IPS-18c (cell line): ENCODE results near the gene ZSCAN9.

Source experiments
- H3K4me3 ChIP-seq: 2 replicates; pipeline ENCODE4 v1.7.0; 2013; ENCODE audit warnings: low read depth, mild to moderate bottlenecking, low read length, moderate library complexity; ENCODE audit not compliant: insufficient read depth
- H3K9me3 ChIP-seq: one replicate; pipeline ENCODE4 v1.6.1; 2013; ENCODE audit warnings: mild to moderate bottlenecking, low read length, moderate library complexity; ENCODE audit not compliant: control insufficient read depth, insufficient read depth

The ZSCAN9 gene

GRCh38 chr6:28225056-28225834 lies at the start of gene ZSCAN9:
Gene ZSCAN9, plus strand, starts transcription at chr6:28225275. Its CDS starts 1,810 bp downstream, at chr6:28227085.
- peak within 1 kb of the TSS; percentile 95 for H3K4me3 ChIP-seq
- H3K9me3 ChIP-seq = peaks cover 2% of the 10 kb centered on the region

- Histone ChIP-seq H3K9me3 (no peaks in the 10 kb centered on the region), H3K4me3 (no peak overlapping the region)
These were observed 48.7 kb upstream of the ZSCAN9 start for GRCh38 chr6:28176373-28176772.

DNA sequence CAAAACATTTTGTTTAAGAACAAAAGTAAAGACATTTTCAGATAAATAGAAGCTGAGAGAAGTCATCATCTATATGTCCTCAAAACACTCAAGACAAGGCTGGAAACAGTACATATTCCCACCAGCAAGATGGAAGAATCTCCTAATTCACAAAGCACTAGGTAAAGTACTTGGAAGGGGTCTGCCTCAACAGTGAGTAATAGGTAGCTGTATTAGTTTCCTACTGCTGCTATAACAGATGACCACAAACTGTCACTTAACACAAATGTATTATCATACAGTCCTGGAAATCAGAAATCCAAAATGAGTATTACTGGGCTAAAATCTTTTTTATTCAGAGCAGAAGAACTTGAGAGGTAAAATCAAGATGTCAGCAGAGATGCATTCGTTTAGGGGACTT lies 42.8 kb upstream of the ZSCAN9 start:
- H3K9me3 ChIP-seq = peaks cover 2% of the 10 kb centered on the region

DNA sequence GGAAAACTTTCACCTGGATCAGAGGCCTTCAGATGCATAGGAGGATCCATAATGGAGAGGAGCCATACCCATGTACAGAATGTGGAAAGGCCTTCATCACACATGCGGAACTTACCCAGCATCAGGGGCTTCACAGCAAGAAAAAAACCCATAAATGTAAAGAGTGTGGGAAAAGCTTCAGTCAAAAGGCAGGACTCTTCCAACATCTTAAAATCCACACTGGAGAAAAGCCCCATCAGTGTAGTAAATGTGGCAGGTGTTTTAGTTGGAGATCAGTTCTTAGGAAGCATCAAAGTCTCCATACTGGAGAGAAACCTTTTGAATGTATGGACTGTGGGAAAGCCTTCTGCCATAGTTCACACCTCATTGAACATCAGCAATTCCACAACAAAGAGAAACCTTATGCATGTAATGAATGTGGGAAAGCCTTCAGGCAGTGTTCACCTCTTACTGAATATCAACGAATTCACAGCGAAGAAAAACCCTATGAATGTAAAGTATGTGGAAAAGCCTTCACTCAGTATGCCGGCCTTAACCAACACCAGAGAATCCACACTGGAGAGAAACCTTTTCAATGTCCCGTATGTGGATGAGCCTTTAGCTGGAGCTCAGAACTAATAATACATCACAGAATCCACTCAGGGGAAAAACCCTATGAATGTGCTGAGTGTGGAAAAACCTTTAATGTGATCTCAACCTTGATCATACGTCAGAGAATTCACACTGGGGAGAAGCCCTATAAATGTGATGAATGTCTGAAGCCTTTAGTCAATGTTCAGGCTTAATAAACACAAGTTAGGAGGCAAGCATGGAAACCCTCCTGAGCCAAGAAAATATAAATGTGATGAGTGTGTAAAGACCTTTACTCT lies 36.7 kb upstream of the ZSCAN9 start:
- H3K4me3 ChIP-seq = no peak overlapping the region; the same call in 1 of the 2 replicates
- peaks cover 8% of the 10 kb centered on the region for H3K9me3 ChIP-seq

More for the DNA sequence above, 42.8 kb upstream of the ZSCAN9 start:
- H3K4me3 ChIP-seq = no peak overlapping the region

GRCh38 chr6:28200020-28200419 lies 25.1 kb upstream of the ZSCAN9 start:
- no peak overlapping the region for H3K4me3 ChIP-seq
- H3K9me3 ChIP-seq = no peaks in the 10 kb centered on the region

DNA sequence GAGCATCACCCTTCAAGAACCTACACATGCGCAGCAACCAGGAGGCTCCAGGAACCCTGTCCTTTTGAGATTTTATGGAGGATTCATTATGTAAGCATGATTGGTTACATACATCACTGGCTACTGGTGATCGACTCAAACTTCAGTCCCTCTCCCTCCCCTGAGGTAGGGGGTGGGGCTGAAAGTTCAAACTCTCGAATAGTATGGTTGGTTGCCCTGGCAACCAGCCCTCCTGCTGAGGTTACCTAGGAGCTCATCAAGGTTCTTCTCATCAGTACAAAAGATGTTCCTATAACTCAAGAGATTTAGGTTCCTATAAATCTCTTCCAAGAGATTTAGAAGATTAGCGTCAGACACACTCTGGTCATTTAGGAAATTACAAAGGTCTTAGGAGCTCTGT lies 21.9 kb upstream of the ZSCAN9 start:
- no peak overlapping the region for H3K4me3 ChIP-seq
- H3K9me3 ChIP-seq = no peaks in the 10 kb centered on the region

- no peaks in the 10 kb centered on the region for H3K9me3 ChIP-seq
- H3K4me3 ChIP-seq = no peak overlapping the region
These were observed 19.2 kb upstream of the ZSCAN9 start for GRCh38 chr6:28205879-28206278.

DNA sequence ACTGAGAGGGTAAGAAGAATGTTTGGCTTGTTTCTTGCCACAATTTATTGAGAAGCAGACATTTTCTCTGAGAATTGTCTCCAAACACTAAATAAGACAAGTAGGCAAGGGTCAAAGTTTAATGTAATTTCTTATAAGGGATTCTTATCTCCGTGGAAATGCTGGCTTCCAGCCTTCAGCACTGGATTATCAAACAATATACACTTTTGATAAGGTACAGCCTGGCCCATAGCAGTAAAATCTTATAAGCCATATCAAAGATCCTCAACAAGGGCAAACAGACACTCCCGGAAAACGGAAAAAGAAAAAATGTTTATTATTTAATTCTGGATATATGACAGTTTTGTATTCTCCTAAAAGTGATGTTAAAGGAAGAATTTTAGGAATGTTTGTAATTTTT lies 18.5 kb upstream of the ZSCAN9 start:
- Histone ChIP-seq H3K9me3 (no peaks in the 10 kb centered on the region), H3K4me3 (no peak overlapping the region)

- Histone ChIP-seq H3K9me3 (no peaks in the 10 kb centered on the region), H3K4me3 (peak overlapping the region; percentile 58)
These were observed 18.1 kb upstream of the ZSCAN9 start for GRCh38 chr6:28206928-28207509.

DNA sequence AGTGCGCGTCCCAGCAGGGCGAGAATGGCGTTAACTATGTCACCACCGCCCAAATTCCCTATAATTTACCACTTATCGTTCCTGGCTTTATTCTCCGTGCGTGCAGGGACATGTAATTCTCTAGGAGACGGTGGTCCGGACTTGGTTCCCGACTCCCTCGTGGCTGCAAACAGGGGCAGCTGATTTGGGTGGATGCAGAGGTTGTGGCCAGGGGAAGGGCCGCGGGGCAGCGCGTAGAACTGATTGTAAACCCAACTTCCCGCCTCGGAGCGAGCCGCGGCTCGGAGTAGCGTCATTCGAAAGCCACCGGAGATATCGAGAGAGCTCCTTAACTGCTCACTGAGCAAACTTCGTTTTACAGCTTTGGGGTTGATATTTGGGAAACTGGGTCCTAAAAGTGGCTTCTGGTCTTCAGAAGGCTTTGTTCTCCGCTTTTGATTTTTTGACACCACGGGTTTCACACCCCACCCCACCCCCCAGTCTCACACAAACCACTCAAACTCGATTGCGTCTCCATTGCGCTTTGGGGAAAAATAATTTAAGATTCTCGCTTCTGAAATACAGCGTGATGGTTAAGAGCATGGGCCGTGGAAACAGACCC lies 17.5 kb upstream of the ZSCAN9 start:
- H3K9me3 ChIP-seq = no peaks in the 10 kb centered on the region
- H3K4me3 ChIP-seq = peak overlapping the region; percentile 58

DNA sequence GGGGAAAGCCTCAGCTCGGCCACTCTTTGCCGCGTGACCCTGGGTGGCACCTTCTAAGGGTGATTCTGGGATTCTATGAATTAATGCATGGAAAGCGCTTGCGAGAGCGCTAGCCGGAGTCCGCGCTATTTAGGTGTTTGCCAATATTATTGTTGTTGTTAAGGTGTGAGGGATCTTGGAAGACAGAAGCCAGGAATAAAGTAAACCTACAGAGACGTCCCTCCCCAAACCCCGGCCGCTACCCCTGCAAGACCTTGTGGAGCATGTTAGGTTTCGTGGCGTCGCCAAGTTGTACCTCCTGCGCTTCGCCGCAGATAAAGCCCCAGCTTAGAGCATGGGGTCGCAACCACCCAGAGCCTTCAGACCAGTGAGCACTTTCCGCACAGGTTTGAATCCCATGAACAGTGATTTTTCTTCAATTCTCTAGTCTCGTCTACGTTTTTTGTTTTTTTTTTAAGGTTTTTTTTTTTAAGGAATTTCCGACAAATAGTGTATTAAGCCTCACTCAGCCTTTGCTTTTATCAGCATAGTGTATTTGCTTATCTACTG lies 16.9 kb upstream of the ZSCAN9 start:
- H3K4me3 ChIP-seq = peak overlapping the region; percentile 58
- H3K9me3 ChIP-seq = no peaks in the 10 kb centered on the region

DNA sequence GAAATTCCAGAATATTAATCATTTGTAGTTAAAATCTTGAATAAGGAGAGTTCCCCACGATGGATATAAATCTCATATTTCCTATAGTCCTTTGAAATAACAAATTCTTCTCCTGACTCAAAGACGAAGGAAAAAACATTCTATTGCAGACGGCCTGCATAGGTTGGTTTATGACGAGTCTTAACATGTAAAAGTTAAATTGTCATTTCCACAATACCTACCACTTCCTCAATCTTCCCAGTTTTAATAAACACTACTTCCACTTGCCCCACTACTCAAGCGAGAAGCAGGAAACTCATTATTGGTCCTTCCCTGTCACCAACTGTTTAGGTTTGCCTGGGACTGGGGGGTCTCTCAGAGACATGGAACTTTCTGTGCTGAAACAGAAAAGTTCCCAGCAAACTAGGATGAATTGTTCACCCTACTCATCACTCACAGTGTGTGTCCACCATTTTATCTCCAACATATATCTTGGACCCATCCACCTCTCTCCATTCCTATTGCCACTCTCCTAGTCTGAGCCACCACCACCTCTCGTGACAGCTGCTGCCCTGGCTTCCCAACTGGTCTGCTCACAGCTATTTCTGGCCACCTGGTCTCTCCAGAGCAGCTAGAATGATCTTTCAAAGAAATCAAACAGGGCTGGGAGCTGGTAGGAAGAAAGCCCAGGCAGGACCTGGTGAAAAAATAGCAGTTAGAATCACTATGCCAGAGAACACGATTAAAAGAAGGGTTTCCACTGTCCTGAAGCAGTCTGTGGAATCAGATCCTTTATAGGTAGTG lies 15.1 kb upstream of the ZSCAN9 start:
- no peaks in the 10 kb centered on the region for H3K9me3 ChIP-seq
- H3K4me3 ChIP-seq = no peak overlapping the region

DNA sequence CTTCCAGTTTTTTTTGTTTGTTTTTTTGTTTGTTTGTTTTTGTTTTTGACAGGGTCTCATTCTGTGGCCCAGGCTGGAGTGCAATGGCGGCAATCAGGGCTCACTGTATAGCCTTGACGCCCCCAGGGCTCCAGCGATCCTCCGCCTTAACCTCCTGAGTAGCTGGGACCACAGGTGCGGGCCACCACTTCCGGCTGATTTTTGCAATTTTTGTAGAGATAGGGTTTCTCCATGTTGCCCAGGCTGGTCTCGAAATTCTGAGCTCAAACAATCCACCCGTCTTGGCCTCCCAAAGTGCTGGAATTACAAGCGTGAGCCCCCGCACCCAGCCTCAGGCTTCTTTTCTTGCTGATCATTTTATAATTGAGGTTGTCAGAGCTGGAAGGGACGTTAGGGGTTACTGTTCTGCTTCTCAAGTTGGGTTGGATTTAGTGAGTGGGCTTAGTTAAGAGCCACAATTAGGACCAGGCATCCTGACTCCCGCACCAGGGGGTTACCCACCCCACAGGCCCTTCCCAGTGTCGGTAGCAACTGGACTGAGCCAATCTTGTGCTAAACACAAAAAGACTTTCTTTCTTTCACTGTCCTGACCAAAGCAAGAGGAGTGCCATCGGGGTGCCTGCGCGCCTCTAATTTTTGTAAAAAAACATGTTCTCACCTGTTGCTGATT lies 13.1 kb upstream of the ZSCAN9 start:
- Histone ChIP-seq H3K4me3 (peak overlapping the region; percentile 60), H3K9me3 (no peaks in the 10 kb centered on the region)

GRCh38 chr6:28212510-28213212 lies 12.4 kb upstream of the ZSCAN9 start:
- Histone ChIP-seq H3K9me3 (no peaks in the 10 kb centered on the region), H3K4me3 (peak overlapping the region; percentile 60)

DNA sequence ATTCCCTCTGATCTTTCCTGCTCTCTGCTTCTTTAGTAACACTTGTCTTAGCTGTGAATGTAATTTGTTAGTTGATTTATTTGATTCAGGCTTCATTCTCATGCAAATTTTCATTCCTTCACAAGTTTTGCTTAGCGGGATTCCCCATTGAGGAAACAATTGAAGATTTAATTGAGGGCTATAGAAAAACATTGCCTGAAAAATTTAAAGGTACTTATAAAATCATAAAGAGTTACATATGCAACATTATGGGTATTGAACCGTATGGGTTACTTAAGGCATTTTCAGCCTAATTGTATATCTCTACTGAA lies 11.9 kb upstream of the ZSCAN9 start:
- H3K4me3 ChIP-seq = 0 out of 2 replicates have a peak overlapping the region, but pooled peaks have one; percentile 60
- H3K9me3 ChIP-seq = no peaks in the 10 kb centered on the region

- peak overlapping the region; percentile 9; the same call in 1 of the 2 replicates for H3K4me3 ChIP-seq
- H3K9me3 ChIP-seq = no peaks in the 10 kb centered on the region
These were observed 9.7 kb upstream of the ZSCAN9 start for GRCh38 chr6:28215425-28215824.
